ENCODE measurements around the gene GPS1. TPM values are rescaled to one million over a fixed set of nuclear protein-coding genes. Genes with fewer than 3 reads are reported as not detected.

Gene GPS1
- total and polyA plus RNA-seq, 9 of the 15 experiments (the other 6 are each of a cell fraction or from before 2014, with no cell fraction given), result 3.1 to 167 (median 69.9) TPM

GRCh38 chr17:82103553-82104451 lies 52.1 kb downstream of the GPS1 start (continued):
- TF ChIP-seq ZNF253 (CRISPR knock-in tag; conservative IDR thresholded peaks at IDR 0.05) (no peak), HNRNPUL1 (IDR thresholded peaks at IDR 0.05; ENCODE audit: low read length) (no peak), PCBP2 (IDR thresholded peaks at IDR 0.05; ENCODE audit: low read depth, low read length, poor library complexity, severe bottlenecking) (no peak), E2F8 (IDR thresholded peaks at IDR 0.05; ENCODE audit: low read depth, partially characterized antibody) (no peak), MCM5 (IDR thresholded peaks at IDR 0.05; ENCODE audit: low read depth) (no peak), PURB (CRISPR knock-in tag; IDR thresholded peaks at IDR 0.05; ENCODE audit: low read depth) (no peak), SMARCC2 (IDR thresholded peaks at IDR 0.05; ENCODE audit: low read depth) (no peak), GABPA (tag; conservative IDR thresholded peaks at IDR 0.05; ENCODE audit: low read depth) (no peak), YBX1 (IDR thresholded peaks at IDR 0.05) (no peak), KDM5B (IDR thresholded peaks at IDR 0.05; ENCODE audit: insufficient replicate concordance, low read depth, low read length) (no peak), ZNF639 (CRISPR knock-in tag; conservative IDR thresholded peaks at IDR 0.05 in 1 of 2, IDR thresholded peaks at IDR 0.05 in 1 of 2) (no peak), REST (IDR thresholded peaks at IDR 0.05; ENCODE audit: borderline replicate concordance) (no peak), REST (CRISPR knock-in tag; IDR thresholded peaks at IDR 0.05; ENCODE audit: low read depth) (no peak), ZFX (CRISPR knock-in tag; IDR thresholded peaks at IDR 0.05) (peak; percentile 54), NCOR1 (IDR thresholded peaks at IDR 0.05) (no peak)

Measured in K562 (cell line).